NCI-H226 (cell line): ENCODE results near the gene CTNNA2.

Experiments
- DNase-seq: peaks from one replicate; pipeline ENCODE4 v3.0.0-alpha.2; 2015

Gene CTNNA2

DNA sequence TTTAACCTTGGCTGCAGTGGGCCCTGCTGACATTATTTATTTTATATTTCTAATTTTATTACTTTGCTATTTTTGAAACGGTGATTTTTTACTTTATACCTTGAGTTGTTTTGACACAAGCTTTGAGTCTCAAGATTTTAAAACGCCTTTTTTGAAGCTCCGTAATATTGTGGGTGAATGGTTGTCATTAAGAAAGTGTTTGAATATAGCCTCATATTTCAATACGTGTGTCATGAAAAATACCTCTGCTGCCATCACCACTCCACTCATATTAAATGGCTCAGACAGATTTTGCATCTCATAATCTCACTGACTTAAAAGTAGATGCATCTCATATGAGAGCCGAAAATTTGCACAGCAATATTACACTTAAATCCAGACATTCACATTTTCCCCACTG lies 106.6 kb downstream of the CTNNA2 start:
- DNase-seq: no peak

DNA sequence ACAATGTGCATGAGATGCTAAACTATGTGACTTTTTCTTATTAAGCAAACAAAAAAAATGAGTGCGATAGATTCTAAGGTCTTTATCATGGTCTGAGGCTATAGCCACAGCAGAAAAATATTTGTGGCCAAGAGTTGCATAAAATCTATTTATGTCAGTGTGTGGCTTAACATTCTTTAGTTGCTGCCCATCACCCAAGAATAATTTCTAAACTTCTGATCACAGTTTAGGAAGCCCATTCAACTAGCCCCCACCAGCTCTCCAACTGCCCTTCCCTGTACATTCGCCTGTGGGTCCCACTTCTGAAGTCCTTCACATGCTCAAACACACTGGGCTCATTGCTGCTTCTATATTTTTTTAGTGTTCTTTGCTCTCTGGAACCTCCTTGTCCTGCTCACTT lies 107.1 kb downstream of the CTNNA2 start:
- DNase-seq: no peak

DNA sequence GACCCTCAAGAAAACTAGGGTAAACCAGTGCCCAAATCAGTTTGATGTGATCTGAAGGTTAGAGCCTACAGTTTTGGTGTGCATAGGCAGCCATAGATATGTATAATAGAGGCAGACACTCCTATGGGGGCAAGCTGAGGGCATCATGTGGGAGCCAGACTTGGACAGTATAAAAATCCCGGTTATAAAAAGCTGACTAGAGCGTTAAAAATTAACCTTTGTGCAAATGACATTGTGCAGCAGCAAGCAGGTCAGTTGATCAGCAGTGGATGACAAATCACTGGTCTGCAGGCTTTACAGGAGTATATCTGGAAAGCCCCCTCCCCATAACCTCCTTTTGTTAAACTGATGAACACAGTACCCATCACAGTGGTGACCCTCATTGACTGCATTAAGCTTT lies 107.8 kb downstream of the CTNNA2 start:
- no peak for DNase-seq

GRCh38 chr2:79621252-79621651 lies 108.4 kb downstream of the CTNNA2 start:
- no peak for DNase-seq

DNA sequence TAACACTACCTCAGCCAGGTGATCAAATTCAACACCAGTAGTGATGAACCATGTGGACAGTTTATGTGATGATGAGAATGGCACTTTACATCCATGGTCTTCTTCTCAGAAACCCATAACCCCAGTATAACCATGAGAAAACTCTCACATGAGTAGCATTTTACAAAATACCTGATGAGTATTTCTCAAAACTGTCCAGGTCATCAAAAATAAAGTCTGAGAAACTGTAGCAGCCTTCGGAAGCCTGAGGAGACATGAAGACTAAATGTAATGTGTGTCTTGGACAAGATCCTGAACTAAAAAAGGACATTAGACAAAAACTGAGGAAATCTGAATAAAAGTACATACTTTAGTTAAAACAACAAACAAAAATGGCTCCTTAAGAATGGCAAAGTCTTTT lies 108.9 kb downstream of the CTNNA2 start:
- DNase-seq: no peak

- no peak for DNase-seq
Measured at GRCh38 chr2:79622508-79622907, 109.7 kb downstream of the CTNNA2 start.

DNA sequence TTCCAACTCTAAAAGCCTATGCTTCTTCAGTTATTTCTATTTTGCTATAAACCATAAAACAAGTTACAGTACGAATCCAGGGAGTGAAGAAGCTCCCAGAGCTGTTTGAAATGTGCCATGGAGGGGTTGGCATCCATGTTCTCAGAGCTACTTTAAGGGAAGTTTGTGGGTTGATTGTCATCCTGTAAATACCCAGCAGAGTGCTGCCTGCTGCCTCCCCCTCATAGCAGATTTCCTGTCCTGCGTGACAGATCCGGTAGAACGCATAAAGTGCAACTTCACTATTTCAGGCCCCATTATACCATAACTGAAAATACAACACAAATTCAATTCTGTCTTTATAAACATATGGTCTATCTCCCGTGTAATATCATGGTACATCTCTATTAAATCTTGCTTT lies 114.4 kb downstream of the CTNNA2 start:
- no peak for DNase-seq

GRCh38 chr2:79630060-79630459 lies 117.2 kb downstream of the CTNNA2 start:
- DNase-seq: no peak

- no peak for DNase-seq
Measured at GRCh38 chr2:79630972-79631557, 118.2 kb downstream of the CTNNA2 start.

GRCh38 chr2:79638410-79638809 lies 125.6 kb downstream of the CTNNA2 start:
- no peak for DNase-seq

GRCh38 chr2:79638954-79639353 lies 126.1 kb downstream of the CTNNA2 start:
- no peak for DNase-seq

DNA sequence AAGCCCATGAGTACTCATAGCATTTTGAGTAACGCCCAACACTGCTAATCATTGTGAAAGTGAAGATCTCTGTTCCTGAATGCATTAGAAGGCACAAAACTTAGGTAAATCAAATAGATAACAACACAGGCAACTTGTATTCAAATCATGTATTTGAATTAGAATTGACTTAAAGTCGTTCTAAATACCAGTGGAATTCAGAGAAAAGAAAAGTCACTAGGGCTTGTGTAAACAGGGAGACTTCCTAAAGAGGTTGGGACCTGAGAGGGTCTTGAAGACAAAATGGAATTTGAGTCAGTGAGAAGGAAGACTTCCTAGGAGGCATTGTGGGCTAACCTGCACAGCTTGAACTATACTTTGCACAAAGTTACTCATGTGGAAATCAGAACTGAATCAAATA lies 127.2 kb downstream of the CTNNA2 start:
- DNase-seq: no peak

DNA sequence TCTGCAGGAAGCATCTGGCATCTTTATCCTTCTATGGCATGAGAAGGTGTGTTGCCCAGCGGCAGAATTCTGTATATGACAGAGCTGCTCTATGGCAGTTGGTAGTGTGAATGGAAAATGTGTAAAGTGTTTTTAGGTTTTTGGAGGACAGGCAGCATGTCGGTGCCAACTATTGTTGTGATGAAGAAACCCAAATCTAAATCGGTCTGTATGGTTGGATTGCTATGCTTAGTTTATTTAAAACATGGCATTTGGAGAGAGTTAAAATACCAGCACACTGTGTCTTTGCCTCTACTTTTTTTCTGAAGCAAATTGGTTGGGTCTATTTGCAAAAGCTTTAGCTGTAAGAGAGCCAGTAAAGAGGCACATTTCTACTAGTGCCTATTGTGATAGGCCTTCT lies 136.7 kb downstream of the CTNNA2 start:
- no peak for DNase-seq

DNA sequence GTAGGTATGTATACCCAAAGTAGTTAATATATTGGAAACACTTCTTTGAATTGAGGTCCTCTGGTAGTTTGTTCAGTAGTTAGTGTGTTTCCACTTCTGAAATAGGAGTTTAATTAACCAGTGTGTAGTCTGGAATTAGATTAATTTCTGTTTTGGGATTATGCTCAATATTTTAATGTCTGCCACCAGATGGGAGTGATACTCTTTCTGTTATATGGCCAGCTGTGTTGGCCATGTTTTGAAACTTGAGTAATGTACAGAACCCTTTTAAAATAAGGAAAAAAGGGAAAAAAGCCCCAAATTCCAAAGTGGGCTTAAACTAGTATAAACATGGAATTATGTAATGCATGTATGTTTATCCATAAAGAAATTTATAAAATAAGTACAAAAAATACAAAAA lies 147.7 kb downstream of the CTNNA2 start:
- DNase-seq: no peak

- no peak for DNase-seq
Measured at GRCh38 chr2:79665091-79665490, 152.2 kb downstream of the CTNNA2 start.

DNA sequence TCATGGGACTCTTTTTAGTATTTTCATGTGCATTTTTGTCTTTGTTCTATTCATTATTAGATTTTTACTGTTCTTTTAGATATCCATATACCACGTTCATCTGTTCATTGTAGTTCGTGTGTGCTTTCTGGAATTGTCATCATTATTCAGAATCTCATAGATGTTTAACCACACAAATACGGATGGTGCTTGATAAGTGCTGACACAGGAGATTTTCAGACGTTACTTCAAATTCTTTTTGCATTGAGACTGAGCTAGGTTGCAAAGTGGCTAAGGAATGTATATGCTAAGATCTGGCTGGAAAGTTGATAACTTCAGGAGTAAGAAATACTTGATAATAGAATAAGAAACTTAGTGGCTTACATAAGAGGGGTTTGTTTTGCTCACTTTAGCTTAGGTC lies 153.6 kb downstream of the CTNNA2 start:
- DNase-seq: no peak

DNA sequence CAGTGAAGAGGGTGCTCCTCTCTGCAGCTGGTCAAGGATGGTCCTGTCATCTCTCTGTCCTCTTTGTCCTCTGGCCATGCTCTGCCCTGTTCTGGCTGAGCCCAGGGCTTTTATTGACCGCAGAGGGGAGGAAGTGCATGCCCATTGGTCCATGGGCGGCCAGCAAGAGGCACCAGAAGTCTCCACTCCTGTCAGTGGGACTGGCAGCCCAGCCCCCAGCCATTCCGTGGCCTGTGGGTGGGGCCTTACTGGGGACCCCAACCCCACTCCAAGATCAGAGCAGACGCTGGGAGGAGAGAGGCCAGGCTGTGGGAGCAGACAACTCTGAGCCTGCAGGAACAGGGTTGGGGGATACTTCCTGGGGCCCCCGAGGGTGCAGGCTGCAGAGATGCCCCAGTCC lies 156.9 kb downstream of the CTNNA2 start:
- DNase-seq: no peak

DNA sequence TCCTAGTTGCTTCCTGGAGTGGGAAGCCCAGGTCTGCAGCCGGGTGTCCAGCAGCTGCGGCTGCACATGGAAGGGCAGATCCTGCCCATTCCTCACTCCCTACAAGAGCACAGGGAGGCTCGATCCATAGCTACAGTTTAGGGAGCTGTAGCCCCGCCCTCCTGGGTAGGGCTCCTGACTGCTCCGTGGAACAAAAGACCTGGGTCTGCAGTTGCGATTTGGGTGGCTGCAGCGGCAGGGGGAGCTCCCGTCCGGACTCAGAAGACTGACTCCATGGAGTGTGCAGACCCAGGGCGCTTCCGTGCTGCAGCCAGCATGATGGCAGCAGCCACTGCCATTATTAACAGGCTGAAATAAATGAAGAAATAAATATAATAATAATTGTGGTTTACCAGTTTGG lies 157.3 kb downstream of the CTNNA2 start:
- DNase-seq: no peak

DNA sequence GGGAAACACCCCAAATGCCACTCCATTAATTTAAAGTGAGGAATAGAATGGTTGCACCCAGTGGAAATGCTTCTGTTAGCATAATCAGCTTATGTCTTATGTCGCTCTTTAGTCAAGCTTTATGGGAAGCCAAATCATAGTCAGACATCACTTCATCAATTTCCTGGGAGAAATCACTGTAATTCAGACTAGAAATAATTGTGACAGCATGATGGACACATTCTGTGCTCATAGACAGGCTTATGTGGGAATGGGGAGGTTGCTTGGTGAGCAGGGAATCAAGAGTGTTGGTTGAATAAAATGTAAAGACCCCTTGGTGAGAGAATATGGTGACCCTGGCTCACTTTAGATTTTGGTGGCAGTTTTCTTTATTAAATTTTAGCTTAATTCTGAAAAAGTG lies 174.0 kb downstream of the CTNNA2 start:
- DNase-seq: no peak

GRCh38 chr2:79695248-79695647 lies 182.4 kb downstream of the CTNNA2 start:
- DNase-seq: no peak

GRCh38 chr2:79697200-79697599 lies 184.3 kb downstream of the CTNNA2 start:
- no peak for DNase-seq

DNA sequence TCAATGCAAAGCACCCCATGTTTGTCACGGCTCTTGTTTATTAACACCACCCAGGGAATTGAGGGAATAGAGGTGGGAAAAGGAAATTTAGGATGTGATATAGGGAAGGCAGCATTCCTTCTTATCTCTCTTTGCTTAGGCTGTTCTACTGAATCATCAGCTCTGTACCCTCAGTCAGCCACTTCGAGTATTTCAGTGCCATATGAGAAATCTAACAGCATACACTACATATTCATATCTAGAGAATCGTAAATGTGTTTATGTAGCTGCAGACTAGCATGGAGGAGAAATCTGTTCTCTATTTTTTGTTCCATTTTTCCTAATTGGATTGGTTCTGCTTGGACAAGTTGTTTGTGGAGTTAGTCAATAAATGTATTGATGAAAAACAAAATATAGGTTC lies 187.8 kb downstream of the CTNNA2 start:
- DNase-seq: no peak

GRCh38 chr2:79702905-79703304 lies 190.1 kb downstream of the CTNNA2 start:
- DNase-seq: no peak

- DNase-seq: no peak
Measured at GRCh38 chr2:79711098-79711497, 198.2 kb downstream of the CTNNA2 start.

- DNase-seq: no peak
Measured at GRCh38 chr2:79713131-79713785, 200.4 kb downstream of the CTNNA2 start.
